GM21786 (cell line): ENCODE data around the gene HOMEZ.
"Not testable (repeated sequence)": the region's sequence is repeated elsewhere in the genome, so short reads cannot be mapped to it uniquely, and the experiment has no call there.

ENCODE experiments used
- ATAC-seq: cut with Tn5 transposase; IDR thresholded peaks from one replicate; pipeline ENCODE4 v1.9.1; 2021; ENCODE audit not compliant: unreplicated experiment

Gene HOMEZ

DNA sequence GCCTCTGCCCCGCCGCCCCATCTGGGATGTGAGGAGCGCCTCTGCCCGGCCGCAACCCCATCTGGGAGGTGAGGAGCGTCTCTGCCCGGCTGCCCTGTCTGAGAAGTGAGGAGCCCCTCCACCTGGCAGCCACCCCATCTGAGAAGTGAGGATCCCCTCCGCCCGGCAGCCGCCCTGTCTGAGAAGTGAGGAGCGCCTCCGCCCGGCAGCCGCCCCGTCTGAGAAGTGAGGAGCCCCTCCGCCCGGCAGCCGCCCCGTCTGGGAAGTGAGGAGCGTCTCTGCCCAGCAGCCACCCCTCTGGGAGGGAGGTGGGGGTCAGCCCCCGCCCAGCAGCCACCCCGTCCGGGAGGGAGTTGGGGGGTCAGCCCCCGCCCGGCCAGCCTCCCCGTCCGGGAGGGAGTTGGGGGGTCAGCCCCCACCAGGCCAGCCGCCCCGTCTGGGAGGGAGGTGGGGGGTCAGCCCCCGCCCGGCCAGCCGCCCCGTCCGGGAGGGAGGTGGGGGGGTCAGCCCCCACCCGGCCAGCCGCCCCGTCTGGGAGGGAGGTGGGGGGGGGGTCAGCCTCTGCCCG lies 53.6 kb downstream of the HOMEZ start:
- ATAC-seq: not testable (repeated sequence)

- no peak for ATAC-seq
Observed at GRCh38 chr14:23228812-23229211, 57.1 kb downstream of the HOMEZ start.

GRCh38 chr14:23227566-23227965 lies 58.4 kb downstream of the HOMEZ start:
- ATAC-seq: no peak

DNA sequence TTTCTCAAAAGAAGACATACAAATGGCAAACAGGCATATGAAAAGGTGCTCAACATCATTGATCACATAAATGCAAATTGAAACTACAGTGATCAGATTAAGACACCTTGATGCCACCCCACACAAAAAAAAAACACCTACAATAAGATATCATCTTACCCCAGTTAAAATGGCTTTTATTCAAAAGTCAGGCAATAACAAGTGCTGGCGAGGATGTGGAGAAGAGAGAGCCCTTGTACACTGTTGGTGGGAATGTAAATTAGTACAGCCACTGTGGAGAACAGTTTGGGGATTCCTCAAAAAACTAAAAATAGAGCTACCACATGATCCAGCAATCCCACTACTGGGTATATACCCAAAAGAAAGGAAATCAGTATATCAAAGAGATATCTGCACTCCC lies 61.0 kb downstream of the HOMEZ start:
- ATAC-seq: not testable (repeated sequence)
